ENCODE measurements around the gene GNB1. TPM values are rescaled to one million over a fixed set of nuclear protein-coding genes. Genes with fewer than 3 reads are reported as not detected.

Gene GNB1
- polyA plus RNA-seq, 1 of the 3 experiments (the other 2 are of a cell fraction): 355 TPM

DNA sequence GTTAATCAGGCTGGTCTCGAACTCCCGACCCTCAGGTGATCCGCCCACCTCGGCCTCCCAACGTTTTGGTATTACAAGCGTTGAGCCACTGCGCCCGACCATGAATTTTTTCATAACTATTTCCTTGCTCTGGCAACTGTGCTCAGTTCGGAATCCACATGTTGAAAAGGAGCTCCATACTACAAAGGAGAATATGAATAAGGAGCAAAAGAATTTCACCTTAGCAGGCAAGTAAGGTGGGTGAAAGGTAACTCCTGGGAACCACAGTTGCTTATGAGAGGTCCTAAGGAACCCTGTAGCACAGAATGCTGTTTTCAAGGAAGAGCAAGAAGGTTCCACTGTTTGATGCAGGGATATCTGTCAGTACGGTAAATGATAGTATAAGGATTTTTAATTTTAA lies 82.7 kb downstream of the GNB1 start:
- Histone ChIP-seq H4K20me1 (ENCODE audit: insufficient read depth) (peaks cover 70% of the 10 kb centered on the region), H2AFZ (ENCODE audit: low read depth) (no peak overlapping the region), H3K4me1 (ENCODE audit: control insufficient read depth in 1 of 2, insufficient read depth in 2 of 2, low read depth in 1 of 2, low read length in 1 of 2) (no peaks in the 10 kb centered on the region; a peak in 1 of 4 replicates), H3K79me2 (ENCODE audit: insufficient read depth) (peaks cover 98% of the 10 kb centered on the region), H3K36me3 (replicated peaks in 1 of 2; ENCODE audit: control insufficient read depth in 1 of 2, insufficient read depth in 2 of 2, low read length in 1 of 2) (peaks cover 24 to 46% of the 10 kb centered on the region in 2 experiments), H3K4me2 (no peak overlapping the region), H3K9ac (no peak overlapping the region), H3K4me3 (ENCODE audit: low read depth in 2 of 2, low read length in 1 of 2) (no peak overlapping the region), H3K27ac (ENCODE audit: low read depth in 2 of 2, low read length in 1 of 2) (no peak overlapping the region), H3K27me3 (ENCODE audit: insufficient read depth) (no peaks in the 10 kb centered on the region), H3F3A (replicated peaks; ENCODE audit: insufficient read depth) (peaks cover 17% of the 10 kb centered on the region), H3K9me2 (no peaks in the 10 kb centered on the region), H3K9me3 (no peaks in the 10 kb centered on the region)
- ChIA-PET POLR2A (no interaction called here), CTCF (interaction anchor here (1.2 to 1.8 kb wide), 2 partner anchors 19 to 20 kb away, joined by 3 to 7 read pairs; no protein-coding TSS in a partner anchor)
- 92% methylated on average over 10 of the region's 10 CpGs for WGBS (ENCODE audit: low lambda C conversion rate)
- no peak for TF ChIP-seq FOXM1 (IDR thresholded peaks at IDR 0.05; ENCODE audit: low read depth)
- no peak for TF ChIP-seq SIN3A (IDR thresholded peaks at IDR 0.05; ENCODE audit: borderline replicate concordance, low read depth, low read length)
- TF ChIP-seq EP300 (IDR thresholded peaks at IDR 0.05; ENCODE audit: borderline replicate concordance in 1 of 2, low read depth in 1 of 2, low read length in 1 of 2): no peak
- no peak for TF ChIP-seq POLR2AphosphoS5 (IDR thresholded peaks at IDR 0.05; ENCODE audit: low read depth, low read length)
- no peak for TF ChIP-seq CHD2 (IDR thresholded peaks at IDR 0.05; ENCODE audit: low read length, partially characterized antibody)
- DNase-seq: no peak

DNA sequence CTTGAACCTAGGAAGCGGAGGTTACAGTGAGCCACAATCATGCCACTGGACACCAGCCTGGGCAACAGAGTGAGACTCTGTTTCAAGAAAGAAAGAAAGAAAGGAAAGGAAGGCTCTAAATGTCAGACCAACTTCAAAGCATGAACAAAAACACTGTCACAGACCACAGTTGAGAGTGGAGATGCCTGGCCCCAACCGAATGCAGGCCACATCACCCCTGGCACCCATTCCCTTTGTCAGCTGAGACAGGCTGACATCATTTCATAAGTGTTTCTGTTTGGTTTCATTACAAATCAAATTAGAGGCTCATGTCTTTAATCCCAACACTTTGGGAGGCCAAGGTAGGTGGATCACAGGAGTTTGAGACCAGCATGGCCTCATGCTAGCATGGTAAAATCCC lies 84.0 kb downstream of the GNB1 start:
- no peaks in the 10 kb centered on the region for H3K9me3 ChIP-seq
- no peak overlapping the region for H3K27ac ChIP-seq (ENCODE audit: low read depth in 2 of 2, low read length in 1 of 2)
- H3K36me3 ChIP-seq (replicated peaks in 1 of 2; ENCODE audit: control insufficient read depth in 1 of 2, insufficient read depth in 2 of 2, low read length in 1 of 2): peaks cover 29 to 51% of the 10 kb centered on the region in 2 experiments
- H3K4me3 ChIP-seq (ENCODE audit: low read depth in 2 of 2, low read length in 1 of 2): no peak overlapping the region
- no peaks in the 10 kb centered on the region for H3K9me2 ChIP-seq
- no peak overlapping the region for H3K9ac ChIP-seq
- TF ChIP-seq CHD2 (IDR thresholded peaks at IDR 0.05; ENCODE audit: low read length, partially characterized antibody): no peak
- TF ChIP-seq RCOR1 (IDR thresholded peaks at IDR 0.05; ENCODE audit: low read length): no peak
- no peak for TF ChIP-seq NRF1 (IDR thresholded peaks at IDR 0.05; ENCODE audit: low read depth, low read length)
- TF ChIP-seq, protein P1, sequence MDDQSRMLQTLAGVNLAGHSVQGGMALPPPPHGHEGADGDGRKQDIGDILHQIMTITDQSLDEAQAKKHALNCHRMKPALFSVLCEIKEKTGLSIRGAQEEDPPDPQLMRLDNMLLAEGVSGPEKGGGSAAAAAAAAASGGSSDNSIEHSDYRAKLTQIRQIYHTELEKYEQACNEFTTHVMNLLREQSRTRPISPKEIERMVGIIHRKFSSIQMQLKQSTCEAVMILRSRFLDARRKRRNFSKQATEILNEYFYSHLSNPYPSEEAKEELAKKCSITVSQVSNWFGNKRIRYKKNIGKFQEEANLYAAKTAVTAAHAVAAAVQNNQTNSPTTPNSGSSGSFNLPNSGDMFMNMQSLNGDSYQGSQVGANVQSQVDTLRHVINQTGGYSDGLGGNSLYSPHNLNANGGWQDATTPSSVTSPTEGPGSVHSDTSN (IDR thresholded peaks at IDR 0.05): no peak
- no peak for TF ChIP-seq ELF1 (IDR thresholded peaks at IDR 0.05)
- TF ChIP-seq NFIC (IDR thresholded peaks at IDR 0.05; ENCODE audit: borderline replicate concordance): no peak
- TF ChIP-seq POLR2AphosphoS5 (IDR thresholded peaks at IDR 0.05; ENCODE audit: low read depth, low read length): no peak
- no peak for TF ChIP-seq FOSL2 (IDR thresholded peaks at IDR 0.05; ENCODE audit: borderline replicate concordance, low read depth)
- TF ChIP-seq GABPA (IDR thresholded peaks at IDR 0.05; ENCODE audit: low read depth): no peak
- no peak for TF ChIP-seq FOXJ3 (CRISPR knock-in tag; IDR thresholded peaks at IDR 0.05)
- TF ChIP-seq, protein P2, sequence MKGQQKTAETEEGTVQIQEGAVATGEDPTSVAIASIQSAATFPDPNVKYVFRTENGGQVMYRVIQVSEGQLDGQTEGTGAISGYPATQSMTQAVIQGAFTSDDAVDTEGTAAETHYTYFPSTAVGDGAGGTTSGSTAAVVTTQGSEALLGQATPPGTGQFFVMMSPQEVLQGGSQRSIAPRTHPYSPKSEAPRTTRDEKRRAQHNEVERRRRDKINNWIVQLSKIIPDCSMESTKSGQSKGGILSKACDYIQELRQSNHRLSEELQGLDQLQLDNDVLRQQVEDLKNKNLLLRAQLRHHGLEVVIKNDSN (IDR thresholded peaks at IDR 0.05; ENCODE audit: borderline replicate concordance, low read depth): no peak
- no peak for TF ChIP-seq TAF1 (IDR thresholded peaks at IDR 0.05; ENCODE audit: borderline replicate concordance, low read depth, low read length)
- TF ChIP-seq GATA2 (CRISPR knock-in tag; IDR thresholded peaks at IDR 0.05): no peak
- no peak for TF ChIP-seq RFX5 (IDR thresholded peaks at IDR 0.05; ENCODE audit: low read length)
- TF ChIP-seq, protein P3, sequence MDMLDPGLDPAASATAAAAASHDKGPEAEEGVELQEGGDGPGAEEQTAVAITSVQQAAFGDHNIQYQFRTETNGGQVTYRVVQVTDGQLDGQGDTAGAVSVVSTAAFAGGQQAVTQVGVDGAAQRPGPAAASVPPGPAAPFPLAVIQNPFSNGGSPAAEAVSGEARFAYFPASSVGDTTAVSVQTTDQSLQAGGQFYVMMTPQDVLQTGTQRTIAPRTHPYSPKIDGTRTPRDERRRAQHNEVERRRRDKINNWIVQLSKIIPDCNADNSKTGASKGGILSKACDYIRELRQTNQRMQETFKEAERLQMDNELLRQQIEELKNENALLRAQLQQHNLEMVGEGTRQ (IDR thresholded peaks at IDR 0.05; ENCODE audit: borderline replicate concordance, low read depth, low read length): no peak
- no peak for TF ChIP-seq JUND (IDR thresholded peaks at IDR 0.05)
- TF ChIP-seq EP300 (IDR thresholded peaks at IDR 0.05; ENCODE audit: borderline replicate concordance in 1 of 2, low read depth in 1 of 2, low read length in 1 of 2): no peak
- TF ChIP-seq, protein P4, sequence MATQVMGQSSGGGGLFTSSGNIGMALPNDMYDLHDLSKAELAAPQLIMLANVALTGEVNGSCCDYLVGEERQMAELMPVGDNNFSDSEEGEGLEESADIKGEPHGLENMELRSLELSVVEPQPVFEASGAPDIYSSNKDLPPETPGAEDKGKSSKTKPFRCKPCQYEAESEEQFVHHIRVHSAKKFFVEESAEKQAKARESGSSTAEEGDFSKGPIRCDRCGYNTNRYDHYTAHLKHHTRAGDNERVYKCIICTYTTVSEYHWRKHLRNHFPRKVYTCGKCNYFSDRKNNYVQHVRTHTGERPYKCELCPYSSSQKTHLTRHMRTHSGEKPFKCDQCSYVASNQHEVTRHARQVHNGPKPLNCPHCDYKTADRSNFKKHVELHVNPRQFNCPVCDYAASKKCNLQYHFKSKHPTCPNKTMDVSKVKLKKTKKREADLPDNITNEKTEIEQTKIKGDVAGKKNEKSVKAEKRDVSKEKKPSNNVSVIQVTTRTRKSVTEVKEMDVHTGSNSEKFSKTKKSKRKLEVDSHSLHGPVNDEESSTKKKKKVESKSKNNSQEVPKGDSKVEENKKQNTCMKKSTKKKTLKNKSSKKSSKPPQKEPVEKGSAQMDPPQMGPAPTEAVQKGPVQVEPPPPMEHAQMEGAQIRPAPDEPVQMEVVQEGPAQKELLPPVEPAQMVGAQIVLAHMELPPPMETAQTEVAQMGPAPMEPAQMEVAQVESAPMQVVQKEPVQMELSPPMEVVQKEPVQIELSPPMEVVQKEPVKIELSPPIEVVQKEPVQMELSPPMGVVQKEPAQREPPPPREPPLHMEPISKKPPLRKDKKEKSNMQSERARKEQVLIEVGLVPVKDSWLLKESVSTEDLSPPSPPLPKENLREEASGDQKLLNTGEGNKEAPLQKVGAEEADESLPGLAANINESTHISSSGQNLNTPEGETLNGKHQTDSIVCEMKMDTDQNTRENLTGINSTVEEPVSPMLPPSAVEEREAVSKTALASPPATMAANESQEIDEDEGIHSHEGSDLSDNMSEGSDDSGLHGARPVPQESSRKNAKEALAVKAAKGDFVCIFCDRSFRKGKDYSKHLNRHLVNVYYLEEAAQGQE (IDR thresholded peaks at IDR 0.05; ENCODE audit: low read depth, low read length): no peak
- H3K27me3 ChIP-seq (ENCODE audit: insufficient read depth): no peaks in the 10 kb centered on the region
- H4K20me1 ChIP-seq (ENCODE audit: insufficient read depth): peaks cover 75% of the 10 kb centered on the region
- H2AFZ ChIP-seq (ENCODE audit: low read depth): no peak overlapping the region
- H3F3A ChIP-seq (replicated peaks; ENCODE audit: insufficient read depth): peaks cover 28% of the 10 kb centered on the region
- no peak overlapping the region for H3K4me2 ChIP-seq
- DNase-seq: no peak
- H3K4me1 ChIP-seq (ENCODE audit: control insufficient read depth in 1 of 2, insufficient read depth in 2 of 2, low read depth in 1 of 2, low read length in 1 of 2): no peaks in the 10 kb centered on the region; a peak in 1 of 4 replicates
- 93% methylated on average over 2 of the region's 2 CpGs for WGBS (ENCODE audit: low lambda C conversion rate)
- POLR2A ChIA-PET: no interaction called here
- CTCF ChIA-PET: interaction anchor here (1.0 to 1.2 kb wide), 2 partner anchors 18 to 102 kb away, joined by 3 to 4 read pairs; no protein-coding TSS in a partner anchor
- H3K79me2 ChIP-seq (ENCODE audit: insufficient read depth): peaks cover 100% of the 10 kb centered on the region
